SK-N-SH (cell line): ENCODE measurements around the gene ARL5C. TPM values are rescaled to one million over a fixed set of nuclear protein-coding genes. Genes with fewer than 3 reads are reported as not detected.
A peak's percentile ranks its signal among the peaks of the same experiment; 100 is the strongest.

Experiments
- CTCF ChIA-PET: fragments of 300-600, 350-600 bp; formaldehyde crosslinking; extraction: SDS; loops from one replicate; lab custom pipeline; 2021; lab: Yijun Ruan, JAX
- POLR2A ChIA-PET: fragments of 350-600 bp; sonication (Branson Sonifier 250); formaldehyde crosslinking; extraction: SDS; loops from one replicate; lab custom pipeline; 2020; ENCODE audit warnings: antibody characterized with exemption, inconsistent platforms; lab: Yijun Ruan, JAX
- DNase-seq: peaks from one replicate; pipeline ENCODE4 v3.0.0; 2012
- H2AFZ ChIP-seq: fragments of 200-600 bp; sonication (generic); 2 replicates; pipeline ENCODE4 v1.8.1; 2016; ENCODE audit warnings: antibody characterized with exemption, mild to moderate bottlenecking, low read depth
- H3F3A ChIP-seq: fragments of 200-600 bp; sonication (generic); replicated peaks from 2 replicates; pipeline ENCODE3; 2016; ENCODE audit warnings: antibody characterized with exemption, mild to moderate bottlenecking; ENCODE audit not compliant: insufficient read depth
- H3K27ac ChIP-seq, 2 experiments: fragments of 200-500 bp in 1 of 2; fragments of 200-600 bp in 1 of 2; sonication (Bioruptor generic) in 1 of 2; sonication (generic), shearing (Covaris generic) in 1 of 2; 2 replicates each; pipeline versions ENCODE4 v1.5.1 to v1.6.1; 2014 to 2016; ENCODE audit warnings: low read depth in 2 of 2, inconsistent platforms in 1 of 2, low read length in 1 of 2, mild to moderate bottlenecking in 1 of 2, mixed read lengths in 1 of 2
- H3K27me3 ChIP-seq: fragments of 200-600 bp; sonication (generic), shearing (Covaris generic); 2 replicates; pipeline ENCODE4 v1.6.1; 2016; ENCODE audit warnings: mixed run types; ENCODE audit not compliant: insufficient read depth
- H3K36me3 ChIP-seq, 2 experiments: fragments of 200-500 bp in 1 of 2; fragments of 200-600 bp in 1 of 2; sonication (Bioruptor generic) in 1 of 2; sonication (generic) in 1 of 2; replicated peaks in 1 of 2; 2 replicates each; pipeline versions ENCODE3 to v1.5.1; 2014 to 2016; ENCODE audit warnings: low read length in 1 of 2, mild to moderate bottlenecking in 1 of 2; ENCODE audit not compliant: insufficient read depth in 2 of 2, control insufficient read depth in 1 of 2
- H3K4me1 ChIP-seq, 2 experiments: fragments of 200-500 bp in 1 of 2; fragments of 200-600 bp in 1 of 2; sonication (Bioruptor generic) in 1 of 2; sonication (generic), shearing (Covaris generic) in 1 of 2; 2 replicates each; pipeline versions ENCODE4 v1.5.1 to v1.6.1; 2014 to 2016; ENCODE audit warnings: low read depth in 1 of 2, low read length in 1 of 2, mixed run types in 1 of 2; ENCODE audit not compliant: insufficient read depth in 2 of 2, control insufficient read depth in 1 of 2
- H3K4me2 ChIP-seq: fragments of 200-600 bp; sonication (generic), shearing (Covaris generic); 2 replicates; pipeline ENCODE4 v1.6.1; 2017; ENCODE audit warnings: mixed run types
- H3K4me3 ChIP-seq, 2 experiments: fragments of 200-500 bp in 1 of 2; fragments of 200-600 bp in 1 of 2; sonication (Bioruptor generic) in 1 of 2; sonication (generic), shearing (Covaris generic) in 1 of 2; 2 replicates each; pipeline versions ENCODE4 v1.5.1 to v1.8.1; 2014 to 2016; ENCODE audit warnings: low read depth in 2 of 2, inconsistent platforms in 1 of 2, low read length in 1 of 2, mild to moderate bottlenecking in 1 of 2, mixed read lengths in 1 of 2, moderate library complexity in 1 of 2
- H3K79me2 ChIP-seq: fragments of 200-600 bp; sonication (generic); 2 replicates; pipeline ENCODE4 v1.8.1; 2017; ENCODE audit warnings: mild to moderate bottlenecking; ENCODE audit not compliant: insufficient read depth
- H3K9ac ChIP-seq: fragments of 200-600 bp; sonication (generic); 2 replicates; pipeline ENCODE4 v1.6.1; 2017; ENCODE audit warnings: mixed run types
- H3K9me2 ChIP-seq: fragments of 200-600 bp; sonication (generic); 2 replicates; pipeline ENCODE4 v1.6.1; 2017; ENCODE audit warnings: mixed run types
- H3K9me3 ChIP-seq: fragments of 200-600 bp; sonication (generic); 2 replicates; pipeline ENCODE4 v1.6.1; 2017; ENCODE audit warnings: mixed run types, mild to moderate bottlenecking, moderate library complexity
- H4K20me1 ChIP-seq: fragments of 200-600 bp; sonication (generic); 2 replicates; pipeline ENCODE4 v1.6.1; 2017; ENCODE audit warnings: mild to moderate bottlenecking, mixed run types; ENCODE audit not compliant: insufficient read depth
- ELF1 ChIP-seq: IDR thresholded peaks from 2 replicates; pipeline ENCODE4 v1.4.0; 2012
- FOXM1 ChIP-seq: IDR thresholded peaks from 2 replicates; pipeline ENCODE4 v1.4.0; 2012; ENCODE audit warnings: low read depth, mild to moderate bottlenecking
- IRF3 ChIP-seq: fragments of 150-350 bp; IDR thresholded peaks from 2 replicates; pipeline ENCODE4 v1.6.1; 2016; ENCODE audit warnings: mild to moderate bottlenecking, low read depth, low read length
- JUND ChIP-seq: IDR thresholded peaks from 2 replicates; pipeline ENCODE4 v1.4.0; 2012
- MAX ChIP-seq: IDR thresholded peaks from 2 replicates; pipeline ENCODE4 v1.4.0; 2012; ENCODE audit warnings: low read depth
- MEF2A ChIP-seq: IDR thresholded peaks from 2 replicates; pipeline ENCODE4 v1.4.0; 2012; ENCODE audit warnings: low read depth, borderline replicate concordance
- RAD21 ChIP-seq: IDR thresholded peaks from 2 replicates; pipeline ENCODE4 v1.6.1; 2012; ENCODE audit warnings: mild to moderate bottlenecking, low read length
- SIN3A ChIP-seq: IDR thresholded peaks from 2 replicates; pipeline ENCODE4 v1.6.1; 2012; ENCODE audit warnings: low read depth, mild to moderate bottlenecking, low read length, moderate library complexity, borderline replicate concordance
- SMC3 ChIP-seq: IDR thresholded peaks from 2 replicates; pipeline ENCODE4 v1.6.1; 2012; ENCODE audit warnings: low read depth, low read length, improper control_type of control experiment
- TCF12 ChIP-seq: IDR thresholded peaks from 2 replicates; pipeline ENCODE4 v1.4.0; 2012
- YY1 ChIP-seq: IDR thresholded peaks from 2 replicates; pipeline ENCODE4 v1.4.0; 2012; ENCODE audit warnings: low read depth, mild to moderate bottlenecking
- WGBS: methylation state at CpG from one replicate; pipeline ENCODE4 v1.1.6; 2017; ENCODE audit warnings: low lambda C conversion rate; 5-methylcytosine and 5-hydroxymethylcytosine counted together
- polyA plus RNA-seq, 3 experiments: library from polyadenylated mRNA; depleted of rRNA; stranded (reverse); fragments of >200 nt; gene quantifications; 2 replicates each; pipeline ENCODE4 v1.2.3, GENCODE V29; 2012

Gene ARL5C
- polyA plus RNA-seq, 1 of the 3 experiments (the other 2 are of a cell fraction) = not detected

- peaks cover 9 to 10% of the 10 kb centered on the region in 2 experiments for H3K36me3 ChIP-seq
- H2AFZ ChIP-seq = no peak overlapping the region
- 0 out of 2 replicates have a peak overlapping the region, but pooled peaks have one; percentile 54 for H3K9ac ChIP-seq
- peak overlapping the region; percentile 95 for H3K4me2 ChIP-seq
- POLR2A ChIA-PET = interaction anchor here (1.5 kb wide), 1 partner anchor 10 kb away, joined by 5 read pairs; no protein-coding TSS in a partner anchor
- H3K9me2 ChIP-seq = no peaks in the 10 kb centered on the region
- H3K4me1 ChIP-seq = peaks cover 19 to 34% of the 10 kb centered on the region in 2 experiments; a peak in 2 of 4 replicates
- peaks cover 16% of the 10 kb centered on the region for H3F3A ChIP-seq
- H3K27me3 ChIP-seq = no peaks in the 10 kb centered on the region
- no peaks in the 10 kb centered on the region for H3K9me3 ChIP-seq
- H3K4me3 ChIP-seq = peak overlapping the region; percentile 63 to 76; a peak in 3 of 4 replicates
- DNase-seq = no peak
- 0 out of 2 replicates have a peak, but pooled peaks cover 4% of the 10 kb centered on the region for H4K20me1 ChIP-seq
- TF ChIP-seq RAD21 (no peak), IRF3 (no peak), MEF2A (no peak), TCF12 (no peak)
- TF ChIP-seq, all 33 proteins: peak for 0
- 100% methylated on average over 6 of the region's 8 CpGs for WGBS
- CTCF ChIA-PET = interaction anchor here (1.2 to 29.0 kb wide), 4 partner anchors 11 to 213 kb away, joined by 5 to 781 read pairs (median 52); no protein-coding TSS in a partner anchor
- peak overlapping the region in 1 of 2 experiments; percentile 18; a peak in 1 of 4 replicates for H3K27ac ChIP-seq
- peaks cover 39% of the 10 kb centered on the region for H3K79me2 ChIP-seq
These were observed 29.7 kb upstream of the ARL5C start for GRCh38 chr17:39195568-39196160.

GRCh38 chr17:39194985-39195524, 29.1 kb upstream of the ARL5C start:
- peak overlapping the region; percentile 95 for H3K4me2 ChIP-seq

More at GRCh38 chr17:39194985-39195524, 29.1 kb upstream of the ARL5C start:
- DNase-seq = no peak
- no peak overlapping the region for H2AFZ ChIP-seq
- CTCF ChIA-PET = interaction anchor here (1.2 to 29.0 kb wide), 6 partner anchors 9 to 212 kb away, joined by 5 to 781 read pairs (median 9); no protein-coding TSS in a partner anchor
- H4K20me1 ChIP-seq = 0 out of 2 replicates have a peak, but pooled peaks cover 4% of the 10 kb centered on the region
- no peaks in the 10 kb centered on the region for H3K9me3 ChIP-seq
- H3K9me2 ChIP-seq = no peaks in the 10 kb centered on the region
- no peak overlapping the region for H3K4me3 ChIP-seq
- TF ChIP-seq FOXM1 (no peak), ELF1 (no peak), SMC3 (no peak), JUND (no peak), YY1 (no peak), MAX (no peak), SIN3A (no peak), IRF3 (no peak)
- H3F3A ChIP-seq = peaks cover 16% of the 10 kb centered on the region
- peaks cover 19 to 34% of the 10 kb centered on the region in 2 experiments; a peak in 2 of 4 replicates for H3K4me1 ChIP-seq
- H3K36me3 ChIP-seq = peaks cover 10 to 12% of the 10 kb centered on the region in 2 experiments
- H3K27me3 ChIP-seq = no peaks in the 10 kb centered on the region
- peaks cover 33% of the 10 kb centered on the region for H3K79me2 ChIP-seq
- H3K9ac ChIP-seq = no peak overlapping the region
- WGBS = 86% methylated on average over 6 of the region's 10 CpGs
- POLR2A ChIA-PET = interaction anchor here (0.7 to 1.5 kb wide), 2 partner anchors 11 to 63 kb away, joined by 3 to 5 read pairs; no protein-coding TSS in a partner anchor
- H3K27ac ChIP-seq = no peak overlapping the region; a peak in 1 of 4 replicates
